HG03354 (cell line): ENCODE data around the gene RAB40C.

Source experiments
- ATAC-seq: cut with Tn5 transposase; IDR thresholded peaks from one replicate; pipeline ENCODE4 v1.9.1; 2021; ENCODE audit warnings: mild to moderate bottlenecking; ENCODE audit not compliant: unreplicated experiment, poor library complexity, severe bottlenecking

Gene RAB40C

DNA sequence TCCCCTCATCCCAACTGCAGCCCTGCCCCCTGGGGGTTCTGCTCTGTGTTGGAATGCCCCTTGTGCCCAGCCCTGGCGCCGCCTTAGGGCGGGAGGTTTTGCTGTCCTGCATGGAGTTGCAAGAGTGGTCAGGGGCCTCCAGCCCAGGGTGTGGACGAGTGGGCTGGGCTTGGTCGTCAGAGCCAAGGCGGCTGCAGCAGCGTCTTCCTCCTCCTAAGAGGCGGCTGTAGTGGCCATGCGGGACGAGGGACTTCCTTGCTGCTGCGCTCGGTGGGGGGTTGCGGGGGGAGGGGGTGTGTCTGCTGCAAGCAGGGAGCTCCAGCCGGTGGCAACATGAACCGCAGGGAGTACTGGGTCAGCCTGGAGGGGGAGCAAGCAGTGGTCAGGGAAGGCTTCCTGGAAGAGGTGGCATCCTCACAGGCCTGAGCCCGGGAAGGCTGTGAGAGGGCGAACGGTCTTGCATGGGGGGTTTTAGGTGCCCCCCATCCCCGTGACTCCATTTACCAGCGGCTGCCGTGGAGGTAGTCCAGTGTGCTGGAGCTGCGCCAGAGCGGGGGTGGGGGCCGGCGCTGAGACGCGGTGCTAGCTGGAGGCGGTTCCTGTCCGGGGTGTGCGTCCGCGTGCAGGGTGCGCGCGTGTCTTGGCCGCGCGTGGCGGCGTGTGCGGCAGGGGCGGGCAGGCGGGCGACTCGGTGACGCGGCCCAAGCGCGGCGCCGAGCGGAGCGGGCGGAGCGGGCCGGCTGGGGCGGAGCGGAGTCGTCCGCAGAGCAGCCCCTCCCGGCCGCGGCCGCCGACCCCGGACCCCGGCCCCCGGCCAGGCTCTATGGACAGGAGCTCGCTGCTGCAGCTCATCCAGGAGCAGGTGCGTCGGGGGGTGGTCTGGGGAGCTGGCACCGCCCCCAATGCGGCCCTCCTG lies 85.4 kb downstream of the RAB40C start, which contains the start of gene RHBDL1:
Gene RHBDL1 (plus strand): TSS at position 704 of the 916 bp plus-strand sequence. CDS start 120 bp downstream, at position 824.
- no peak for ATAC-seq

DNA sequence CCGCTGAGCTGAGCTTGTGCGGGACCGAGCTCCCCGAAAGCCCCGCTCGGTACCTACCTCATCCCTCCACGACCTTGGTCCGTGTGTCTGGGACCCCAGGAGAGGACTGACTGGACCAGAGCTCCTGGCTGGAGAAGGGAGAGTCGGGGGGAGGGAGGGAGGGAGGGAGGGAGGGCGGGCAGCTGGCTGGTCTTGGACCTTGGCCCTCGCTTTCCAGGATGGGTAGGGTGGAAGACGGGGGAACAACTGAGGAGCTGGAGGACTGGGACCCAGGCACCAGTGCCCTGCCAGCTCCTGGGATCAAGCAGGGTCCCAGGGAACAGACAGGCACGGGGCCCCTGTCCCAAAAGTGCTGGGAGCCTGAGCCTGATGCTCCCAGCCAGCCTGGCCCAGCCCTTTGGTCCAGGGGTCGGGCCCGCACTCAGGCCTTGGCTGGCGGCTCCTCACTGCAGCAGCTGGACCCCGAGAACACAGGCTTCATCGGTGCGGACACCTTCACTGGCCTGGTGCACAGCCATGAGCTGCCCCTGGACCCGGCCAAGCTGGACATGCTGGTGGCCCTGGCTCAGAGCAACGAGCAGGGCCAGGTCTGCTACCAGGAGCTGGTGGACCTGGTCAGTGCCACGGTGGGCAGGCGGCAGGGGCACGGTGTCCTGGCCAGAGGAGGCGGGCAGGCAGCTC lies 86.2 kb downstream of the RAB40C start:
- ATAC-seq: no peak

DNA sequence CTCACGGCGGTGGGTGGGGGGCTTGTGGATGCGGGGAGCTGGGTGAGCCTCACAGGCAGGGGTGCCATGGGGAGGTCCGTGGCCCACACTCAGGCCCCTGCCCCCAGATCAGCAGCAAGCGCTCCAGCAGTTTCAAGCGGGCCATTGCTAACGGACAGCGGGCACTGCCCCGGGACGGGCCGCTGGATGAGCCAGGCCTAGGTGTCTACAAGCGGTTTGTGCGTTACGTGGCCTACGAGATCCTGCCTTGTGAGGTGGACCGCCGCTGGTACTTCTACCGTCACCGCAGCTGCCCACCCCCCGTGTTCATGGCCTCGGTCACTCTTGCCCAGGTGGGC lies 86.7 kb downstream of the RAB40C start:
- no peak for ATAC-seq

DNA sequence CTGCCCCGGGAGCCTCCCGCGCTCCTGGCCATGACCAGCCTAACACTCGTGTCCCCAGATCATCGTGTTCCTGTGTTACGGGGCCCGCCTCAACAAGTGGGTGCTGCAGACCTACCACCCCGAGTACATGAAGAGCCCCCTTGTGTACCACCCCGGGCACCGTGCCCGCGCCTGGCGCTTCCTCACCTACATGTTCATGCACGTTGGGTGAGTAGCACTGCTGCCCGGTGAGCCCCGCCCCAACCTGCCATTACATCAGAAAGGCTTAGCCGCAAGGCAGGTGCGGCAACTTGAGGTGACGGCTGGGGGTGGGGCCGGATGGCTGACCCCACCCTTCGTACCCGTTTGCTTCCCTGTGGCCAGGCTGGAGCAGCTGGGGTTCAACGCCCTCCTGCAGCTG lies 87.0 kb downstream of the RAB40C start:
- ATAC-seq: no peak

DNA sequence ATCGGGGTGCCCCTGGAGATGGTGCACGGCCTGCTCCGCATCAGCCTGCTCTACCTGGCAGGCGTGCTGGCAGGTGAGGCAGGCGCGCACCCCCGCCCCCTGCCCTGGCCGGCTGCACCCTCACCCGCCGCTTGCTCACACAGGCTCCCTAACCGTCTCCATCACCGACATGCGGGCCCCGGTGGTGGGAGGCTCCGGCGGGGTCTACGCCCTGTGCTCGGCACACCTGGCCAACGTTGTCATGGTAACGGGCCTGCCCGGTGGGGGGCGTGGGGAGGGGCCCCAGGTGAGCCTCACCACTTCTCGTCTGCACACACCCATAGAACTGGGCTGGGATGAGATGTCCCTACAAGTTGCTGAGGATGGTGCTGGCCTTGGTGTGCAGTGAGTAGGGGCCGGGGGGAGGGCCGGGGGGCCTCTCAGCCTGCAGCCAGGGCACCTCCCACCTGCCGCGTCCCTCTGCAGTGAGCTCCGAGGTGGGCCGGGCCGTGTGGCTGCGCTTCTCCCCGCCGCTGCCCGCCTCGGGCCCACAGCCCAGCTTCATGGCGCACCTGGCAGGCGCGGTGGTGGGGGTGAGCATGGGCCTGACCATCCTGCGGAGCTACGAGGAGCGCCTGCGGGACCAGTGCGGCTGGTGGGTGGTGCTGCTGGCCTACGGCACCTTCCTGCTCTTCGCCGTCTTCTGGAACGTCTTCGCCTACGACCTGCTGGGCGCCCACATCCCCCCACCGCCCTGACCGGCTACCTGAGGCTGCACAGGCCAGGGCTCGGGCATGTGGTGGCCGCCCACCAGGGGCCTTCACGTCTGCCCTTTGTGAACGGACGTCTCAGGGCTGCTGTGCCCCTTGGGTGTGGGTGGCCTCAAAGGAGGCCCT lies 87.7 kb downstream of the RAB40C start:
- ATAC-seq: no peak

DNA sequence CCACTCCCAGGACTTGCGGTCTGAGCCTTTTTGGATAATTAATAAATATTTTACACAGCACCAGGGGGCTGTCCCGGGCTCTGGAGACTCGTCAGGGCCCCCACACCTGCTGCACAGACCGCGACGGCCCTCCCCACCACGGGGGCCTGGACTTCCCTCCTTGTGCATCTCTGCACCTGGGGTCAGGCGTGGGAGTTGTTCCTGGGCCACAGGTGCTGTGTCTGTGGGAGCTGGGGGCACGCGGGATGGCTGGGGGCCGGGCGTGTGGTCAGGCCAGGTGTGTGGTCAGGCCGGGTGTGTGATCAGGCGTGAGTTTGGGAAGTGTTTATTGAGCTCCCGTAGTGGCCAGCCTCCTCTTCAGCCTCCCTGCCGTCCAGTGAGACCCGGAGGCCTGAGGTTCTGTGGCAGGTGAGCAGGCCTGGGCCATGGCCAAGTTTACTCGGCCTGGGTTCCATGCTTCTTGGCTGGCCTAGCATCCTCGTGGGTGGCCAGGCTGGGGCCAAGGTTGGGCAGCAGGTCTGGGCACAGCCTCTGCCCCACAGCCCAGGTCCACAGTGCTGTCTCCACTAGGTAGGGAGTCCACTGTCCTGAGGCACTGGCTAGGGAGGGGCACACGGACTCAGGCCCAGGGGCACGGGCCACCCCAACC lies 88.5 kb downstream of the RAB40C start:
- ATAC-seq: no peak
